Right hindlimb (tissue), 1 donor: ENCODE measurements around the gene IST1.
"Not testable (repeated sequence)": the region's sequence is repeated elsewhere in the genome, so short reads cannot be mapped to it uniquely, and the experiment has no call there.

Source experiments
- DNase-seq: peaks from one replicate; pipeline ENCODE4 v3.0.0-alpha.2; 2018

Gene IST1

GRCh38 chr16:71882505-71883167 is 12.7 kb upstream of the IST1 start:
- peak; percentile 64 for DNase-seq

DNA sequence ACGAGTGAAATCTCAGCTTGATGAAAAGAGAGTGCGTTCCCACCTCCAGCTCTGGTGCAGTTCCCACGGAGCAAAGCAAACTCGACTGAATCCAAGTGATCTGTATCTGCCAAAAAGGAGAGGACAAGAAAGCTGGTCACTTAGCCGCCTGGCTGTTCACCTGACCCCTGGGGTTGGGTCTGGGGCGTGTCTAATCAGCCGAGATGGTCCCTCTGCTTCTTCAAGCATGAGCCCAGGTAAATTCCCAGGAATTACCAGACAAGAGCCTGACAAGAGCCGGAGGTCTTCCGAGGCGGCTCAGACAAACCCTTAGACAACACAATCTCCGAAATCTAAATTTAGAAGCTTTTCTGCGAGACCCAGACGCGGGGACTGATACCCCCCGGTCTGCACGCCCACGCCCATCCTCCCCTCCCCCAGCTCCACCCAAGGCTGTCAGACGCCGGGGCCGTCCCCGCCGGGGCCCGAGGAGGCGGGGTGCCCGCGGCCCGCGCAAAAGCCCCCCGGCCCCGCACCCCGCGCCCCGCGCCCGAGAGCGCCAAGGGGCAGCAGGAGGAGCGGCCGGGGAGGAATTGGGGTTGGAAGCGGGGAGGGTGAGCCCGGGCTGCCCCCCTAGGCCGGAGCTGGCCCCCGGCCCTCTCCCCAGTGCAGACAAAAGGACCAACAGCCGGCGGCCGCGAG is 12.0 kb upstream of the IST1 start:
- peak; percentile 66 for DNase-seq

DNA sequence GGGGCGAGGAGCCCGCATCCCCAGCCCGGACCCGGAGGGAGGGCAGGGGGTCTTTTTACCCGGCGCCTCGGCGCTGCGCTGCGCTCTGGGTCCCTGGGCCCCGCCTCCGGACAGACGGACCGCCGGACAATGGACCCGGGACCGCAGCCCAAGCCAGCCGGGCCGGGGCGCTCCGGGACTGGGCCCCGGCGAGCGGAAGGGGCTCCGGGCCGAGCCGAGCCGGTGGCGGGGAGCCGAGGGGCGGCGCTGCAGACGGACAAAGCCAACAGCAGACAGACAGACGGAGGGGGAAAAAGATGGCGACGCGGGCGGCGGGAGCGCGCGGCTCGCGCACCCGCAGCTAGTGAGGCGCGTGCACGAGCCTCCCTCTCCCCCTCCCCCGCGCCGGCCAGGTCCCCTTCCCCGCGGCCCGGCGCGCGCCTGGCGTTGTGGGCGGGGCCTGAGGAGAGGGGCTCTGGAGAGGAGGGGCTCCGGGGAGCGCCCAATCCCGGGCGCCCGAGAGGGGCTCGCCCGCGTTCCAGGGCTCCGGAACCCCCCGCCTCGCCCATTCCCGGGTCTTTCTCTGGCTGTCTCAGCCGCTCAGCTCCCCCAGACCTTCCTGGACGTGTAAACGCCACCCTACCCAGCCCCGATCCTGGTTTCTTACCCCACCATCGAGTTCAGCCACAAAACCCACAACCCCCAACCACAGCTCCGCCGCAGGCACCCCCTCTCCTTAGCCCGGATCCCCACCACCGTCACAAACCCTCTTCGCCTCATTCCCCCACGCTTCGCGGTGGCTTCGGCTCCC is 11.3 kb upstream of the IST1 start, which contains the start of gene ZNF821:
Gene ZNF821, minus strand, starts transcription at position 334 of the 790 bp plus-strand sequence. CDS start 4,236 bp downstream, outside the sequence.
- peak; percentile 88 for DNase-seq

- DNase-seq, result no peak
Measured at GRCh38 chr16:71885261-71885650, 10.1 kb upstream of the IST1 start.

GRCh38 chr16:71889147-71889546 is 6.2 kb upstream of the IST1 start:
- no peak for DNase-seq

DNA sequence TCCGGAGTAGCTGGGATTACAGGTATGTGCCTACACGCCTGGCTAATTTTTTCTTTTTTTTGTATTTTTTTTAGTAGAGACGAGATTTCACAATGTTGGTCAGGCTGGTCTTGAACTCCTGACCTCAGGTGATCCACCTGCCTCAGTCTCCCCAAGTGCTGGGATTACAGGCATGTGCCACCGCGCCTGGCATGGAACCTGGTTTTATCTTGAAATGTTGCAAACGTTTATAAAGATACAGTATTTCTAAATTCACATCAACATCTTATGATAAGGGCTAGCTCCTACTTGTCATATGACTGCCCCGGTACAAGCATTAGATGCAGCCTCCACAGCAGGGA is 1.5 kb upstream of the IST1 start:
- no peak for DNase-seq

- peak; percentile 61 for DNase-seq
Measured at GRCh38 chr16:71894229-71894920, 956 bp upstream of the IST1 start.

- DNase-seq, result peak; percentile 56
Measured at GRCh38 chr16:71895679-71896365, 491 bp downstream of the IST1 start.

GRCh38 chr16:71896764-71897368 is 1.5 kb downstream of the IST1 start:
- no peak for DNase-seq

GRCh38 chr16:71899171-71899570 is 3.8 kb downstream of the IST1 start:
- no peak for DNase-seq

DNA sequence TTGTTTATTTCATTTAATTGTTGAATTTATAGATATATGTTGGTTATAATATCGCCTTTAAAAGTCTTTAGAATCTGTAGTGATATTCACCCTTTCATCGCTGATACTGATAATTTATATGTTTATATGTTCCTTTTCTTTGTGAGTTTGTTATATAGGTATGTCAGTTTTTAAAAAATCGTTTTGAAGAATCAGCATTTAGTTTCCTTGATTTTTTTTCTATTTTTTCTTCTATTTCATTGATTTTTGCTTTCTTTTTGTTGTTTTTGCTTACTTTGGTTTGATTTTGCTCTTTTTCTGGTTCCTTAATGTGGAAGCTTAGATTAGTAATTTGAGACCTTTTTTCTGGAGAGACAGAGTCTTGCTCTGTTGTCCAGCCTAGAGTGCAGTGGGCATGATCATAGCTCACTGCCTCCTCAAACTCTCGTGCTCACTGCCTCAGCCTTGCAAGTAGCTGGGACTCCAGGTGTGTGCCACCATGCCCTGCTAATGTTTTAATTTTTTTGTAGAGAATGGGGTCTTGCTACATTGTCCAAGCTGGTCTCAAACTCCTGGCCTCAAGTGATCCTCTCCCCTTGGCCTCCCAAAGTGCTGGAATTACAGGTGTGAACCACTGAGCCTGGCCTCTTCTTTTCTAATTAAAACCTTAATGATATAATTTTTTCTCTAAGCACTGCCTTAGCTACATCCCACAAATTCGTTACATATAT is 7.5 kb downstream of the IST1 start:
- no peak for DNase-seq

DNA sequence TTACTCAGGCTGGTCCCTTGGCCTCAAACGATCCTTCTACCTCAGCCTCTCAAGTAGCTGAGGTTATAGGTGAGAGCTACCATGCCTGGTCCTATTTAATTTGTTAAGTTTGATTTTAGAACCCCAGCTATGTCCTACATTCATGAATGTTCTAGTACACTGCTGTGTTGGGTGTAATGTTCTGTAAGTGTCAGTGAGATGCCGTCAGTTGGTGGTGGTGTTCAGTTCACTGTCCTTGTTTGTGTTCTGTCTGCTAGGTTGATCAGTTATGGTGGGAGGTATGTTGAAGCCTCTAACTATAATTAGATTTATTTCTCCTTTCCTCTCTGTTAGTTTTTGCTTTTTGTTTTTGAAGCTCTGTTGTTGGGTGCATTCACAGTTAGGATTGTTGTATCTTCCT is 8.3 kb downstream of the IST1 start:
- DNase-seq, result no peak

GRCh38 chr16:71904239-71904638 is 8.9 kb downstream of the IST1 start:
- no peak for DNase-seq

GRCh38 chr16:71905765-71906164 is 10.4 kb downstream of the IST1 start:
- not testable (repeated sequence) for DNase-seq

DNA sequence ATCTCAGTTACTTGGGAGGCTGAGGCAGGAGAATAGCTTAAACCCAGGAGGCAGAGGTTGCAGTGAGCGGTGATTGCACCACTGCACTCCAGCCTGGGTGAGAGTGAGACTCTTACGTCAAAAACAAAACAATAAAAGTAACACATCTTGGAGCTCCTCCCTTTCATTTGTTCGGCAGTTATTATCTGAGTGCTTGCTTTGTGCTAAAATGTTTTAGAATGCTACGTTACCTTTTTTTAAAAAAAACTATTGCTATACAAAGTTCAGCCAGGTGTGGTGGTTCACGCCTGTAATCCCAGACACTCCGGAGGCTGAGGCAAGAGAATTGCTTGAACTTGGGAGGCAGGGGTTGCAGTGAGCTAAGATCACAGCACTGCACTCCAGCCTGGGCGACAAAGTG is 15.8 kb downstream of the IST1 start:
- DNase-seq, result no peak

DNA sequence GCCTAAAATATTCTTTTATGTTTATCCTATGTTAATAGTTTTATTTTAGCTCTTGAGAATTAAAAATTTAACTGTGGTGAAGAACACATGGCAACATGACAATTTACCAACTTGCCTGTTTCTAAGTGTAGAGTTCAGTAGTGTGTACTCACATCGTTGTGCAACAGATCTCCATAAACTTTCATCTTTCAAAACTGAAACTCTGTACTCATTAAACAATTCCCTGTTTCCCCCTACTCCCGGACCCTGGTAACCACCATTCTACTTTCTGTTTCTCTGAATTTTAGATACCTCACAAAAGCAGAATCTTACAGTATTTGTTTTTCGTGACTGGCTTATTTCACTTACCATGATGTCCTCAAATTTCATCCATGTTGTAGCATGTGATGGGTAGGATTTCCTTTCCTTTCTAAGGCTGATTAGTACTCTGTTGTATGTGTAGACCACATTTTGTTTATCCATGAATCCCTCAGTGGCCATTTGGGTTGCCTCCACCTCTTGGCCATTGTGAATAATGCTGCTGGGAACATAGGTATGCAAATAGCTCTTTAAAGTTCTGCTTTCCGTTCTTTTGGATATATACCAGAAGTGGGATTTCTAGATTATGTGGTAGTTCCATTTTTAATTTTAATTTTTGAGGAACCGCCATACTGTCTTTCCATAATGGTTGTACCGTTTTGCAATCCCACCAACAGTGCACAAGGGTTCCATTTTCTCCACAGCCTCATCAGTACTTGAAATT is 17.4 kb downstream of the IST1 start:
- no peak for DNase-seq

- no peak for DNase-seq
Measured at GRCh38 chr16:71914802-71915201, 19.5 kb downstream of the IST1 start.

DNA sequence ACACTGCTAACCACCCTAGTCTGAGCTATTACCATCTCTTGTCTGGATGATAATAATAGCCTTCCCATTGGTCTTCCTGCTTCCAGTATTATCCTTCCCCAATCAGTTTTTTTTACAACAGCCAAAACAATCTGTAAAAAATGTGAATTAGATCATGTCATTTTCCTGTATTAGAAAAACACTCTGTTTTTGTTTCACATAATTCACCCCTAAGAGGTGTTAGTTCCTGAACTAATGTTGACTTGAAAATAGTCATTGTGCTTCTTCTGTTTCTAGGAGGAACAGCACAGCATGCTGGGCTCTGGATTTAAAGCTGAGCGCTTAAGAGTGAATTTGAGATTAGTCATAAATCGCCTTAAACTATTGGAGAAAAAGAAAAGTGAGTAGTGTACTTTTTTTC is 20.0 kb downstream of the IST1 start:
- no peak for DNase-seq

- no peak for DNase-seq
Measured at GRCh38 chr16:71916397-71916920, 21.1 kb downstream of the IST1 start.

- no peak for DNase-seq
Measured at GRCh38 chr16:71917900-71918299, 22.6 kb downstream of the IST1 start.

DNA sequence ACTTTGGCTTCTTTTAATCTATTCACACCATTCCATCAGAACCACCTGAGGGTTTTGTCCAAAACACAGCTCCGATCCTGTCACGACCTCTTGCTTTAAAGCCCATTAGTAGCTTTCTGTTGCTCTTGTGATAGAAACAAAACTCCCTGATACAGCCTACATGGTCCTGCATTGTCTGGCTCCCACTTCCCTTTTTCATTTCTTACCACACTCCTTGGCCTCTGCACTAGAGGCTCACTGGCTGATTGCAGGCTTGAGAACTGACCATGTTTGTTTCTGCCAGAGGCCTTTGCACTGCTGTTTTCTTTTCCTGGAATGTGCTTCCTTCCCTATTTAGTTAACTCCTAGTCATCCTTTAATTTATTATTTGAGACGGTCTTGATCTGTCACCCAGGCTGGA is 23.7 kb downstream of the IST1 start:
- no peak for DNase-seq
